ENCODE data around the gene AQP2.
A peak's percentile ranks its signal among the peaks of the same experiment; 100 is the strongest.

The AQP2 gene

GRCh38 chr12:49942512-49942893 lies 8.0 kb upstream of the AQP2 start:
- Mint-ChIP-seq H3K4me1 (peaks cover 7 to 18% of the 10 kb centered on the region in 2 donors), H3K27ac (no peak overlapping the region), H3K4me3 (no peak overlapping the region), H3K27me3 (peaks cover 11 to 14% of the 10 kb centered on the region in 2 donors), H3K36me3 (no peaks in the 10 kb centered on the region), H3K9me3 (no peaks in the 10 kb centered on the region)
- DNase-seq (no peak), ATAC-seq (replicated peaks) (no peak)

- Mint-ChIP-seq H3K36me3 (no peaks in the 10 kb centered on the region), H3K9me3 (no peaks in the 10 kb centered on the region), H3K4me3 (no peak overlapping the region), H3K27me3 (peaks cover 11 to 14% of the 10 kb centered on the region in 2 donors), H3K27ac (no peak overlapping the region), H3K4me1 (peaks cover 7 to 18% of the 10 kb centered on the region in 2 donors)
- no peak for DNase-seq
- no peak for ATAC-seq (replicated peaks)
These were observed 7.5 kb upstream of the AQP2 start for GRCh38 chr12:49942921-49943624.

GRCh38 chr12:49943625-49943960 lies 6.9 kb upstream of the AQP2 start:
- Mint-ChIP-seq H3K4me3 (no peak overlapping the region), H3K27ac (no peak overlapping the region), H3K4me1 (peaks cover 7 to 18% of the 10 kb centered on the region in 2 donors), H3K9me3 (no peaks in the 10 kb centered on the region), H3K27me3 (peaks cover 11 to 14% of the 10 kb centered on the region in 2 donors), H3K36me3 (no peaks in the 10 kb centered on the region)
- DNase-seq: no peak
- ATAC-seq (replicated peaks): no peak

- no peak for DNase-seq
- Mint-ChIP-seq H3K4me3 (no peak overlapping the region), H3K4me1 (peaks cover 7 to 18% of the 10 kb centered on the region in 2 donors), H3K36me3 (no peaks in the 10 kb centered on the region), H3K9me3 (no peaks in the 10 kb centered on the region), H3K27me3 (peaks cover 11 to 16% of the 10 kb centered on the region in 2 donors), H3K27ac (no peak overlapping the region)
- no peak for ATAC-seq (replicated peaks)
These were observed 6.5 kb upstream of the AQP2 start for GRCh38 chr12:49944046-49944445.

GRCh38 chr12:49944718-49945117 lies 5.8 kb upstream of the AQP2 start:
- Mint-ChIP-seq H3K27me3 (peaks cover 13 to 23% of the 10 kb centered on the region in 2 donors), H3K27ac (no peak overlapping the region), H3K4me1 (peaks cover 7 to 18% of the 10 kb centered on the region in 2 donors), H3K9me3 (no peaks in the 10 kb centered on the region), H3K36me3 (no peaks in the 10 kb centered on the region), H3K4me3 (no peak overlapping the region)
- no peak for ATAC-seq (replicated peaks)
- DNase-seq: no peak

GRCh38 chr12:49945394-49946080 lies 5.0 kb upstream of the AQP2 start:
- DNase-seq (peak; percentile 70), ATAC-seq (replicated peaks) (peak; percentile 98 to 99)
- no peaks in the 10 kb centered on the region for H3K9me3 Mint-ChIP-seq
- H3K27me3 Mint-ChIP-seq: peaks cover 20 to 31% of the 10 kb centered on the region in 2 donors
- no peaks in the 10 kb centered on the region for H3K36me3 Mint-ChIP-seq
- peak overlapping the region; percentile 84 to 87 for H3K4me3 Mint-ChIP-seq
- H3K27ac Mint-ChIP-seq: peak overlapping the region; percentile 70
- peaks cover 7 to 18% of the 10 kb centered on the region in 2 donors for H3K4me1 Mint-ChIP-seq

GRCh38 chr12:49946086-49946485 lies 4.5 kb upstream of the AQP2 start:
- Mint-ChIP-seq H3K4me1 (peaks cover 7 to 18% of the 10 kb centered on the region in 2 donors), H3K36me3 (no peaks in the 10 kb centered on the region), H3K4me3 (no peak overlapping the region)

GRCh38 chr12:49946497-49946896 lies 4.0 kb upstream of the AQP2 start:
- Mint-ChIP-seq H3K4me3 (no peak overlapping the region), H3K27ac (no peak overlapping the region), H3K4me1 (peaks cover 7 to 19% of the 10 kb centered on the region in 2 donors), H3K27me3 (peaks cover 20 to 31% of the 10 kb centered on the region in 2 donors), H3K36me3 (no peaks in the 10 kb centered on the region), H3K9me3 (no peaks in the 10 kb centered on the region)
- ATAC-seq (replicated peaks) (no peak), DNase-seq (no peak)

More at GRCh38 chr12:49946086-49946485, 4.5 kb upstream of the AQP2 start:
- ATAC-seq (replicated peaks) (no peak), DNase-seq (no peak)
- Mint-ChIP-seq H3K27ac (no peak overlapping the region), H3K27me3 (peaks cover 20 to 31% of the 10 kb centered on the region in 2 donors), H3K9me3 (no peaks in the 10 kb centered on the region)

GRCh38 chr12:49947593-49948226 lies 2.8 kb upstream of the AQP2 start:
- peaks cover 7 to 26% of the 10 kb centered on the region in 2 donors for H3K4me1 Mint-ChIP-seq
- no peaks in the 10 kb centered on the region for H3K36me3 Mint-ChIP-seq
- ATAC-seq (replicated peaks) (no peak), DNase-seq (no peak)
- H3K9me3 Mint-ChIP-seq: no peaks in the 10 kb centered on the region
- H3K27ac Mint-ChIP-seq: no peak overlapping the region
- peaks cover 17 to 37% of the 10 kb centered on the region in 2 donors for H3K27me3 Mint-ChIP-seq
- no peak overlapping the region for H3K4me3 Mint-ChIP-seq

GRCh38 chr12:49948866-49949845 lies 1.4 kb upstream of the AQP2 start:
- no peak for ATAC-seq (replicated peaks)
- Mint-ChIP-seq H3K4me3 (no peak overlapping the region), H3K36me3 (no peaks in the 10 kb centered on the region), H3K4me1 (peaks cover 7 to 26% of the 10 kb centered on the region in 2 donors), H3K27me3 (peaks cover 25 to 44% of the 10 kb centered on the region in 2 donors), H3K27ac (no peak overlapping the region), H3K9me3 (no peaks in the 10 kb centered on the region)
- DNase-seq: no peak

GRCh38 chr12:49949866-49950265 lies 671 bp upstream of the AQP2 start:
- Mint-ChIP-seq H3K27me3 (peaks cover 32 to 51% of the 10 kb centered on the region in 2 donors), H3K9me3 (no peaks in the 10 kb centered on the region), H3K4me1 (peaks cover 7 to 24% of the 10 kb centered on the region in 2 donors), H3K4me3 (no peak overlapping the region), H3K27ac (no peak overlapping the region), H3K36me3 (no peaks in the 10 kb centered on the region)
- ATAC-seq (replicated peaks) (no peak), DNase-seq (no peak)

GRCh38 chr12:49951411-49952240 lies 1.1 kb downstream of the AQP2 start:
- Mint-ChIP-seq H3K27ac (no peak overlapping the region), H3K36me3 (no peaks in the 10 kb centered on the region), H3K9me3 (no peaks in the 10 kb centered on the region), H3K4me1 (peaks cover 4 to 18% of the 10 kb centered on the region in 2 donors), H3K4me3 (no peak overlapping the region), H3K27me3 (peaks cover 36 to 61% of the 10 kb centered on the region in 2 donors)
- no peak for ATAC-seq (replicated peaks)
- DNase-seq: no peak

- Mint-ChIP-seq H3K4me1 (peaks cover 5 to 18% of the 10 kb centered on the region in 2 donors), H3K4me3 (no peak overlapping the region), H3K27ac (no peak overlapping the region), H3K27me3 (peaks cover 41 to 70% of the 10 kb centered on the region in 2 donors), H3K9me3 (no peaks in the 10 kb centered on the region), H3K36me3 (no peaks in the 10 kb centered on the region)
- DNase-seq (no peak), ATAC-seq (replicated peaks) (no peak)
These were observed 2.0 kb downstream of the AQP2 start for GRCh38 chr12:49952391-49953055.

Measured in stimulated activated naive B cell treated with anti-CD40 and anti-IgM and Interleukin-4, amounts not matched to agents 10 μg/mL and 1 μg/mL and 100 μg/mL, for 72 hours (primary cell).